ENCODE results near the gene ZFPL1.

ZFPL1 gene

GRCh38 chr11:65078151-65078550, 5.9 kb upstream of the ZFPL1 start:
- H3K4me3 ChIP-seq (replicated peaks; ENCODE audit: low read depth, low read length) = no peak overlapping the region
- peak; percentile 49 for DNase-seq (ENCODE audit: low read depth)
- TF ChIP-seq, protein P1, sequence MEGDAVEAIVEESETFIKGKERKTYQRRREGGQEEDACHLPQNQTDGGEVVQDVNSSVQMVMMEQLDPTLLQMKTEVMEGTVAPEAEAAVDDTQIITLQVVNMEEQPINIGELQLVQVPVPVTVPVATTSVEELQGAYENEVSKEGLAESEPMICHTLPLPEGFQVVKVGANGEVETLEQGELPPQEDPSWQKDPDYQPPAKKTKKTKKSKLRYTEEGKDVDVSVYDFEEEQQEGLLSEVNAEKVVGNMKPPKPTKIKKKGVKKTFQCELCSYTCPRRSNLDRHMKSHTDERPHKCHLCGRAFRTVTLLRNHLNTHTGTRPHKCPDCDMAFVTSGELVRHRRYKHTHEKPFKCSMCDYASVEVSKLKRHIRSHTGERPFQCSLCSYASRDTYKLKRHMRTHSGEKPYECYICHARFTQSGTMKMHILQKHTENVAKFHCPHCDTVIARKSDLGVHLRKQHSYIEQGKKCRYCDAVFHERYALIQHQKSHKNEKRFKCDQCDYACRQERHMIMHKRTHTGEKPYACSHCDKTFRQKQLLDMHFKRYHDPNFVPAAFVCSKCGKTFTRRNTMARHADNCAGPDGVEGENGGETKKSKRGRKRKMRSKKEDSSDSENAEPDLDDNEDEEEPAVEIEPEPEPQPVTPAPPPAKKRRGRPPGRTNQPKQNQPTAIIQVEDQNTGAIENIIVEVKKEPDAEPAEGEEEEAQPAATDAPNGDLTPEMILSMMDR (IDR thresholded peaks at IDR 0.05; ENCODE audit: low read length, missing control alignments) = peak; percentile 54

GRCh38 chr11:65078786-65079342, 5.2 kb upstream of the ZFPL1 start:
- no peak overlapping the region for H3K4me3 ChIP-seq (replicated peaks; ENCODE audit: low read depth, low read length)
- TF ChIP-seq, protein P1 (IDR thresholded peaks at IDR 0.05; ENCODE audit: low read length, missing control alignments) = no peak
- DNase-seq (ENCODE audit: low read depth) = no peak

- TF ChIP-seq, protein P1 (IDR thresholded peaks at IDR 0.05; ENCODE audit: low read length, missing control alignments) = no peak
- peak overlapping the region; percentile 92 for H3K4me3 ChIP-seq (replicated peaks; ENCODE audit: low read depth, low read length)
- DNase-seq (ENCODE audit: low read depth) = no peak
Observed at GRCh38 chr11:65083134-65083833, 738 bp upstream of the ZFPL1 start.

- peak overlapping the region; percentile 92 for H3K4me3 ChIP-seq (replicated peaks; ENCODE audit: low read depth, low read length)
- DNase-seq (ENCODE audit: low read depth) = no peak
- TF ChIP-seq, protein P1 (IDR thresholded peaks at IDR 0.05; ENCODE audit: low read length, missing control alignments) = no peak
Observed at GRCh38 chr11:65084598-65085375, 765 bp downstream of the ZFPL1 start.

DNA sequence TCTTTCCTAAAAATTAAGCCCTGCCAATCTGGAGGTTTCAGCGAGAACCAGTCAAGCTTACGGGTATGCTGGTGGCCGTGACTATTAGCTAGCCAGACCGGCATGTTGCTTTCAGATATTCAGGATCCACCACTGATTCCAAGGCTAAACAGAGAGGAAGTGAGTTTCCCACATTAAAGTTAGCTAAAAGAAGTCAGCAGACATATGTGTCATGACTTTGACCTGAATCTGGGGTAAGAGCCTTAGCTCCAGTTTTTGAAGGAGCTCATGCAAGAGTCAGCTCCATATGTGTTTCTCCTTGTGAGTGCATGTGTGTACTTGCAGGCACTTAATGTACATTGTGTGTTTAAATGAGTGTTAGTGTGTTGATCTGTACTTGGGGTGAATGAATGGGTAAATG, 1.4 kb downstream of the ZFPL1 start:
- DNase-seq (ENCODE audit: low read depth) = no peak
- H3K4me3 ChIP-seq (replicated peaks; ENCODE audit: low read depth, low read length) = no peak overlapping the region
- TF ChIP-seq, protein P1 (IDR thresholded peaks at IDR 0.05; ENCODE audit: low read length, missing control alignments) = no peak

DNA sequence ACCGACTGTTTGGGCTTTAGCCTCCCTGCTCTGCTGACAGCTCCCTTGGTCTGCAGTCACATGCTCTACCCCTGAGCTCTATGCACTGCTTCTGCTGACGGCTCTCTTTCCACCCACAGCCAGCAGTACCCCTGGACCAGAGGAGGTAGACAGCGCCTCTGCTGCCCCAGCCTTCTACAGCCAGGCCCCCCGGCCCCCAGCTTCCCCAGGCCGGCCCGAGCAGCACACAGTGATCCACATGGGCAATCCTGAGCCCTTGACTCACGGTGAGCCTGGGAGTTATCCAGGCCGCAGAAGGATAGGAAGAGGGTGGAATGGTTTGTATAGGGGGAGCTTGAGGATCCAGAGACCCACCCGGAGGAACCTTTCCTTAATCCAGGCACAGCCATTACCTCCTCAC, 2.8 kb downstream of the ZFPL1 start:
- TF ChIP-seq, protein P1 (IDR thresholded peaks at IDR 0.05; ENCODE audit: low read length, missing control alignments) = no peak
- H3K4me3 ChIP-seq (replicated peaks; ENCODE audit: low read depth, low read length) = no peak overlapping the region
- no peak for DNase-seq (ENCODE audit: low read depth)

All from fibroblast of pulmonary artery (primary cell).